AG04450 (cell line): ENCODE data around the gene SETD1A. TPM values are rescaled to one million over a fixed set of nuclear protein-coding genes. Genes with fewer than 3 reads are reported as not detected.
"Not testable (repeated sequence)": the region's sequence is repeated elsewhere in the genome, so short reads cannot be mapped to it uniquely, and the experiment has no call there.

Experiments
- CTCF ChIA-PET: fragments of 300-600, 350-600 bp; formaldehyde crosslinking; extraction: SDS; loops from one replicate; lab custom pipeline; 2022; ENCODE audit warnings: antibody characterized with exemption, inconsistent platforms; lab: Charles Lee
- POLR2A ChIA-PET: fragments of 350-600 bp; formaldehyde crosslinking; extraction: SDS; loops from one replicate; lab custom pipeline; 2021; ENCODE audit warnings: antibody characterized with exemption, inconsistent platforms; lab: Yijun Ruan, JAX
- DNase-seq: peaks from one replicate; pipeline ENCODE4 v3.0.0-alpha.2; 2011; ENCODE audit warnings: low read depth, low spot score
- H3K27ac ChIP-seq: one replicate; pipeline ENCODE4 v1.5.1; 2012; ENCODE audit warnings: low read depth, low read length, control low read depth
- H3K27me3 ChIP-seq: one replicate; pipeline ENCODE4 v1.6.0; 2012; ENCODE audit warnings: low read length; ENCODE audit not compliant: control insufficient read depth, insufficient read depth
- H3K4me3 ChIP-seq: 2 replicates; pipeline ENCODE4 v1.5.1; 2011; ENCODE audit warnings: mild to moderate bottlenecking, low read depth, low read length, control low read depth
- H3K9me3 ChIP-seq: 2 replicates; pipeline ENCODE4 v1.5.1; 2012; ENCODE audit warnings: low read length; ENCODE audit not compliant: control insufficient read depth, insufficient read depth
- polyA plus RNA-seq: library from polyadenylated mRNA; depleted of rRNA; stranded (reverse); fragments of >200 nt; gene quantifications from 2 replicates; pipeline ENCODE4 v1.2.3, GENCODE V29; 2011
- TF ChIP-seq, protein P1 (sequence below): IDR thresholded peaks from 2 replicates; pipeline ENCODE4 v1.5.1; 2011; ENCODE audit warnings: low read depth, low read length, control low read depth, inconsistent platforms

SETD1A gene
- polyA plus RNA-seq, 1 experiment: 1.1 TPM

DNA sequence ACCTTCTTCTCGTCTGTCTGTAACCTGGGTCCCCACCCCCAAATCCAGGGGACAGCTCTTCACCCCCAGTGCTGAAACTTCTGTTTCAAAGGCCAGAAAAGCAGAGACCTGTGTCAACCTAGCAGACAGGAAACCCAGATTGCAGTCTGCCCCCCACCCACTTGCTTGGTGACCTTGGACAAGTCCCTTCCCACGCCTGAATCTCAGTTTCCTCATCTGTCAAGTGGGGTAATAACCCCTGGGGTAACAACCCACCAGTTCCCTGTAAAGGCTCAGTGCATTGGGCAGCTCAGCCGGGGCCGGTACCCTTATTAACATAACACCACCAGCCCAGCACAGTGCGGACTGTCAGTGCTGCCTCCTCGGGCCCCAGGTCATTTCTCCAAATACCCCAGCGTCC, 51.6 kb downstream of the SETD1A start:
- TF ChIP-seq, protein P1, sequence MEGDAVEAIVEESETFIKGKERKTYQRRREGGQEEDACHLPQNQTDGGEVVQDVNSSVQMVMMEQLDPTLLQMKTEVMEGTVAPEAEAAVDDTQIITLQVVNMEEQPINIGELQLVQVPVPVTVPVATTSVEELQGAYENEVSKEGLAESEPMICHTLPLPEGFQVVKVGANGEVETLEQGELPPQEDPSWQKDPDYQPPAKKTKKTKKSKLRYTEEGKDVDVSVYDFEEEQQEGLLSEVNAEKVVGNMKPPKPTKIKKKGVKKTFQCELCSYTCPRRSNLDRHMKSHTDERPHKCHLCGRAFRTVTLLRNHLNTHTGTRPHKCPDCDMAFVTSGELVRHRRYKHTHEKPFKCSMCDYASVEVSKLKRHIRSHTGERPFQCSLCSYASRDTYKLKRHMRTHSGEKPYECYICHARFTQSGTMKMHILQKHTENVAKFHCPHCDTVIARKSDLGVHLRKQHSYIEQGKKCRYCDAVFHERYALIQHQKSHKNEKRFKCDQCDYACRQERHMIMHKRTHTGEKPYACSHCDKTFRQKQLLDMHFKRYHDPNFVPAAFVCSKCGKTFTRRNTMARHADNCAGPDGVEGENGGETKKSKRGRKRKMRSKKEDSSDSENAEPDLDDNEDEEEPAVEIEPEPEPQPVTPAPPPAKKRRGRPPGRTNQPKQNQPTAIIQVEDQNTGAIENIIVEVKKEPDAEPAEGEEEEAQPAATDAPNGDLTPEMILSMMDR: no peak
- CTCF ChIA-PET: interaction anchor here (1.0 kb wide), 1 partner anchor 25 kb away, joined by 3 read pairs; no protein-coding TSS in a partner anchor
- H3K27ac ChIP-seq: no peak overlapping the region

DNA sequence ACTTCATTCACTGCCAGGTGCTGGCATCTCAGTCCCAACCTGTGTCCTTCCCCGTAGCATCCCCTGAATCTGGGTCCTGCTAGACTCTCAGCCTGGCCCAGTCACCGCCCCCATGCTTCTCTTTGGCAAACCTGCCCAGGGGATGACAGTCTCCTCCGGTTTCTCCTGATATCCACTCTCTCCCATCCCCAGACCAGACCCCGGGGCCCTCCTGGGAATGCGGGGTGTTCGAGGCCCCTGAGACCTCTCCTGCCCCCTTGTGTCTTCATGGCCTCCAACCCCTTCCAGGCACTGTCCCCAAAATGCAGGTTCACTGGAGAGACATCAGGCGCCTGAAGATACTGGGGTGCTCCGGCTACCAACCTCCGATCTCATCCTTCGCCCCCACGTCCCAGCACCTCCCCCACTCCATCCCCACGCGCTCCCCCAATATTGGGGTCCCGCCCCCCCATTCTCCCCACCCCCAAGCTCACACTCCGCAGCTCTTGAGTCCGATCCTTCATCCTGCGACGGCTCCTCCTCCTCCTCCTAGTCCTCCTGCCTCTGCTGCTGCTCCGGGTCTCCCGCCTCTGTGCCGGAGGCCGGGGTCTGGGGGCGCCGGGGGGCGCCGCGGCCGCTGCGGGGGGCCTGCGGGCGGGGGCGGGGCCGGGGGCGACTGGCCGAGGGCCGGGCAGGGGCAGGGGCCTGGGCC, 52.5 kb downstream of the SETD1A start:
- ChIA-PET POLR2A (no interaction called here), CTCF (no interaction called here)
- TF ChIP-seq, protein P1: 0 out of 2 replicates have a peak, but pooled peaks have one; percentile 18
- peak overlapping the region; percentile 64 for H3K4me3 ChIP-seq
- peaks cover 2% of the 10 kb centered on the region for H3K27me3 ChIP-seq
- H3K9me3 ChIP-seq: peaks cover 2% of the 10 kb centered on the region; the same call in 1 of the 2 replicates
- no peak for DNase-seq
- H3K27ac ChIP-seq: no peak overlapping the region

More for the DNA sequence above, 51.6 kb downstream of the SETD1A start:
- POLR2A ChIA-PET: no interaction called here
- peaks cover 2% of the 10 kb centered on the region for H3K27me3 ChIP-seq
- peak overlapping the region; percentile 64 for H3K4me3 ChIP-seq
- no peak for DNase-seq
- H3K9me3 ChIP-seq: peaks cover 2% of the 10 kb centered on the region; the same call in 1 of the 2 replicates

DNA sequence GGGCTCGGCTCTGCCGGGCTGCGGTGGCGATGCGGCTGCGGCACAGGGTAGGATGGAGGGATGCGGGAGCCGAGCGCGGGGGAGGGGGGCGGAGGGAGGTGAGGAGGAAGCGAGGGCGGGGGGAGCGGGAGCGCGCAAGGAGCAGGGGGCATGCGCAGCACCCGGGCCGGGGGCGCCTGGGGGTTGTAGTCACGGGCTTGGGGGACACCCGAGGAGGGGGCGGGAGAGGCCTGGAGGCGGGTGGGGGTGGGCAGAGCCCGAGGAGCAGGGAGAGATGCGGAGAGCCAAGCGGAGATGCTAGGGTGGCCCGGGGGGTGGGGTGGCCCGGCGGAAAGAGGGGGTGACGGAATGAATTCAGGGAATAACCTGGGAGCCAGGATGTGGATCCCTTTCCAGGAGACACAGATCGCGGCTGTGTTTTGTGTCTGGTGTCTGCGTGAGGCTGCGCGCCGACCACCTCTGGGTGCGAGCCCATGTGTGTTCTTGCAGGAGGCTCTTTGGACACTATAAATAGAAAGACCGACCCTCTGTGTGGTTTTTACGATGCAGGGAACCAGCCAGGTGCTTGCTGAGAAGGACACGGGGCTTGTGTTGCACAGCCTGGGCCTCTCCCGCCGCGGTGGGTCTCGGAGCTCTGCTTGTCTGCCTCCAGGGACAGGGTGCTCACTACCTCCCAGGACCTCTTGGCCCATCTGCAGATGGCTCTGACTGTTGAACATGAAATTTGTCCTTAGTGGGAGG, 53.2 kb downstream of the SETD1A start, which contains the start of gene STX1B:
Gene STX1B (minus strand): TSS at position 54 of the 741 bp plus-strand sequence. CDS start 242 bp downstream, outside the sequence.
- CTCF ChIA-PET: no interaction called here
- POLR2A ChIA-PET: no interaction called here
- peak within 1 kb of the TSS; percentile 64 for H3K4me3 ChIP-seq
- no peak for DNase-seq
- H3K9me3 ChIP-seq: peaks cover 2% of the 10 kb centered on the region; the same call in 1 of the 2 replicates
- H3K27ac ChIP-seq: no peak within 1 kb of the TSS
- H3K27me3 ChIP-seq: peaks cover 5% of the 10 kb centered on the region
- TF ChIP-seq, protein P1: no peak

DNA sequence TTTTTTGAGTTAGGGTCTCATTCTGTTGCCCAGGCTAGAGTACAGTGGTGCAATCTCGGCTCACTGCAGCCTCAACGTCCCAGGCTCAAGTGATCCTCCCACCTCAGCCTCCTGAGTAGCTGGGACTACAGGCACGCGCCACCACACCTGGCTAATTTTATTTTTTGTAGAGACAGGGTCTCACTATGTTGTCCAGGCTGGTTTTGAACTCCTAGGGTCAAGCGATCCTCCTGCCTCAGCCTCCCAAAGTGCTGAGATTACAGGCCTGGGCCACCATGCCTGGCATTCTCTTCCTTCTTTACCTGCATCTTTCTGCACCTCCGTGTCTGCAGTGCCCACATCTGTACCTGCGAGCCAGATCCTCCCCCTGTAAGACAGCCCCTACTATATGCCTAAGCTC, 54.3 kb downstream of the SETD1A start:
- H3K9me3 ChIP-seq, CTCF ChIA-PET, POLR2A ChIA-PET, DNase-seq, H3K27me3 ChIP-seq, H3K4me3 ChIP-seq, H3K27ac ChIP-seq: not testable (repeated sequence)

DNA sequence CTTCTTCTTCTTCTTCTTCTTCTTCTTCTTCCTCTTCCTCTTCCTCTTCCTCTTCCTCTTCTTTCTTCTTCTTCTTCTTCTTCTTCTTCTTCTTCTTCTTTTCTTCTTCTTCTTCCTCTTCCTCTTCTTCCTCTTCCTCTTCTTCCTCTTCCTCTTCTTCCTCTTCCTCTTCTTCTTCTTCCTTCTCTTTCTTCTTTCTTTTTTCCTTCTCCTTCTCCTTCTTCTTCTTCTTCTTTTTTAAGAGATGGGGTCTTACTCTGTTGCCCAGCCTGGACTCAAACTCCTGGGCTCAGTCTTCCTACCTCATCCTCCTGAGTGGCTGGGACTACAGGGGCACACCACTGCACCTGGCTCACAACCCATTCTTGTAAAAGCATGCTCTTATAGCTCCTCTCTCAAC, 55.7 kb downstream of the SETD1A start:
- H3K4me3 ChIP-seq, H3K27me3 ChIP-seq, CTCF ChIA-PET, DNase-seq, H3K9me3 ChIP-seq, H3K27ac ChIP-seq, POLR2A ChIA-PET: not testable (repeated sequence)
